ENCODE data around the gene NPBWR2.
"Not testable (repeated sequence)": the region's sequence is repeated elsewhere in the genome, so short reads cannot be mapped to it uniquely, and the experiment has no call there.

Gene NPBWR2

DNA sequence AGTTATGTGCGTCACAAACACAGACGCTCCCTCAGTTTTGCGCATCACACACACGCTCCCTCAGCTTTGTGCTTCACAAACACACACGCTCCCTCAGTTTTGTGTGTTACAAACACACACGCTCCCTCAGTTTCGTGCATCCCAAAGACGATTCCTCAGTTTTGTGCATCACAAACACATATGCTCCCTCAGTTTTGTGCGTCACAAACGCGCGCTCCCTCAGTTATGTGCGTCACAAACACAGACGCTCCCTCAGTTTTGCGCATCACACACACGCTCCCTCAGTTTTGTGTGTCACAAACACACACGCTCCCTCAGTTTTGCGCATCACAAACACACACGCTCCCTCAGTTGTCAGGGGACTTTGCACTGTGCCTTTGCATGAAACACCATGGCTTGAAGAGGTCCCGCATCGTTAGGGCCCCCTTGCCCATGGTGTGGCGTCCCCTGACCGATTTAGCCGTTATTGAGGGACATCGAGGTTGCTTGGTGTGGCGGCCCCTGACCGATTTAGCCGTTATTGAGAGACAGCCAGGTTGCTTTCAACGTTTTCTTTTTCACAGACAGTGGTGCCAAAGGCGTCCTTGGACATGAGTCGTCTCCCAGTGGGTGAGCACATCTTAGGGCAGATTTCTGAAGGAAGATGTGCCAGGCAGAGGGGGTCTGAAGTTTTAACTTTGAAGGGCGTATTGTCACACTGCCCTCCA is 28.8 kb upstream of the NPBWR2 start:
- no peaks in the 10 kb centered on the region for H3K9me3 Mint-ChIP-seq
- H3K4me1 Mint-ChIP-seq, result no peaks in the 10 kb centered on the region
- CTCF ChIA-PET, result no interaction called here
- H3K36me3 Mint-ChIP-seq, result no peaks in the 10 kb centered on the region
- no peak for DNase-seq
- no peak overlapping the region for H3K27ac Mint-ChIP-seq
- H3K4me3 Mint-ChIP-seq, result no peak overlapping the region
- peaks cover 6% of the 10 kb centered on the region for H3K27me3 Mint-ChIP-seq

DNA sequence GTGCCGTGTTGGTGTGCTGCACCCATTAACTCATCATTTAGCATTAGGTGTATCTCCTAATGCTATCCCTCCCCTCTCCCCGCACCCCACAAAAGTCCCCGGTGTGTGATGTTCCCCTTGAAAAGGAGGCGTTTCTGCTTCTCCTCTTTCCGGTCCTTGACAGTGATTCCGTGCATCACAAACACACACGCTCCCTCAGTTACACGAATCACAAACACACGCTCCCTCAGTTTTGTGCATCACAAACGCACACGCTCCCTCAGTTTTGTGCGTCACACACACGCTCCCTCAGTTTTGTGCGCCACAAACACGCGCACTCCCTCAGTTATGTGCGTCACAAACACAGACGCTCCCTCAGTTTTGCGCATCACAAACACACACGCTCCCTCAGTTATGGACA is 27.4 kb upstream of the NPBWR2 start:
- H3K9me3 Mint-ChIP-seq, H3K27ac Mint-ChIP-seq, DNase-seq, H3K4me3 Mint-ChIP-seq, CTCF ChIA-PET, H3K27me3 Mint-ChIP-seq, H3K36me3 Mint-ChIP-seq, H3K4me1 Mint-ChIP-seq: not testable (repeated sequence)

DNA sequence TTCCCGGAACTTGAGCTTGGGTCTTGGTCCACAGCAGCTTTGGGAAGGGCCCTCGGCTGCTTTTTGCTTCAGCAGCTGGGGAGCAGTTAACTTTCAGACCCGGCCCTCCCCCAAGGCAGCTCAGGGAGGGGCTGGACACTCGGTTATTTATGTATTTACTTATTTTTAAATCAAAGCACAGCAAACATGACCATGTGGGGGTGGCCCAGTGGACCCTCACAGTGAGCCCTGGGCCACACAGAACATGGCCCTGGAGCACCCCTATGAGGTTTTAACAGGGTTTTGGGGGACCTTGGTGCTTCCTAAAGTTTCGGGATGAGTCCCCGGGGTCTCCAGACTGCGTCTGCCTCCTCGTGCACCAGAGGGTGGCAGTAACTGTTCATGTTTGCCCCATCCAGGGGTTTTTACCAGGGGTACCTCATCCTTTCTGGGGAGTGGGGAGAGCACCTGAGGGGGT is 26.6 kb upstream of the NPBWR2 start:
- Mint-ChIP-seq H3K27me3 (peaks cover 9% of the 10 kb centered on the region), H3K4me1 (no peaks in the 10 kb centered on the region), H3K36me3 (no peaks in the 10 kb centered on the region), H3K9me3 (no peaks in the 10 kb centered on the region), H3K4me3 (no peak overlapping the region), H3K27ac (no peak overlapping the region)
- CTCF ChIA-PET, result no interaction called here
- DNase-seq, result no peak

DNA sequence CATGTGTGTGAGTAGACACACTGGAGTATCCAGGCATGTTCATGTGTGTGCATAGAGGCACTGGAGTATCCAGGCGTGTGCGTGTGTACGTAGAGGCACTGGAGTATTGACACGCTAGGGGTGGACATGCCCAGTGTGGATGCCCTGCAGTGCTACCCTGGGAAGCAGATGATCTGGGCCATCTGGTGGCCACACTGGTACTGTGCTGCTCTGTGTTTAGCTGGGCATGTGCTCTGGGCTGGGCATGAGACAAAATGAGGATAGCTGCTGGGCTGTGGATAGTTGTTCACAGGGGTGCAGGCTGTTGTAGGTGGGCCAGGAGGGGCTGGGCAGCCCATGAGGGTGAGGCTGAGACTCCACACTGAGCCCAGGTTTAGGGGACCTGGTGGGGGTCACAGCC is 24.0 kb upstream of the NPBWR2 start:
- no peak overlapping the region for H3K4me3 Mint-ChIP-seq
- DNase-seq, result peak; percentile 22
- CTCF ChIA-PET, result no interaction called here
- H3K27me3 Mint-ChIP-seq, result peaks cover 12% of the 10 kb centered on the region
- H3K4me1 Mint-ChIP-seq, result no peaks in the 10 kb centered on the region
- H3K27ac Mint-ChIP-seq, result no peak overlapping the region
- H3K9me3 Mint-ChIP-seq, result no peaks in the 10 kb centered on the region
- H3K36me3 Mint-ChIP-seq, result no peaks in the 10 kb centered on the region

DNA sequence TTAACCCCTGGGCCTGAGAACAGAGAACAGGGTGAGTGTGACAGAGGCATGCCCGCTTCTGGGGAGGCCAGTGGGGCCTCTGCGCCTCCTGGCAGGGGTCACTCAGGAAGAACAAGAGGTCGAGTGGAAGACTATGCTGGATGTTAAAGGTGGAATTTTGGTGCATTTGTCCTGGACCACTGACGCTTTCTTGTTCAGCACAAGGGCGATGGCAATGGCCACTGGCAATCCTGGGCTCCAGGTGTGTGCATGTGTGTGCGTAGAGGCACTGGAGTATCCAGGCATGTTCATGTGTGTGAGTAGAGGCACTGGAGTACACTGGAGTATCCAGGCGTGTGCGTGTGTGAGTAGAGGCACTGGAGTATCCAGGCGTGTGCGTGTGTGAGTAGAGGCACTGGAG is 23.5 kb upstream of the NPBWR2 start:
- H3K9me3 Mint-ChIP-seq, result no peaks in the 10 kb centered on the region
- H3K4me3 Mint-ChIP-seq, result no peak overlapping the region

DNA sequence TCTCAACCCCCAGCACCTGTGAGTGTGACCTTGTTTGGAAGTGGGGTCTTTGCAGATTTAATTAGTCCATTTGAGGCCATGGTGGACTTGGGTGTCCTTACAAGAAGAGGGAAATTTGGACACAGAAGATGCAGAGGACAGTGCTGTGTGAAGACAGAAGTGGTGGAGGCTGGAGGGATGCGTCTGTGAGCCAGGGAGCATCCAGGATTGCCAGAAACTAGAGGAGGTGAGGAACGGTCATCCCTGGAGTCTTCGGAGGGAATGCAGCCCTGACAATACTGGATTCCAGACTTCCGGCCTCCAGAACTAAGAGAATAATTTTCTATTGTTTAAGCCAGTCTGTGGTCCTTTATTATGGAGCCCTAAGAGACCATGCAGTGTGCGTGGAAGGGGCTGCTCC is 22.9 kb upstream of the NPBWR2 start:
- peak; percentile 4 for DNase-seq
- H3K27ac Mint-ChIP-seq, result no peak overlapping the region
- H3K9me3 Mint-ChIP-seq, result no peaks in the 10 kb centered on the region
- H3K4me1 Mint-ChIP-seq, result no peaks in the 10 kb centered on the region
- H3K36me3 Mint-ChIP-seq, result no peaks in the 10 kb centered on the region
- peaks cover 12% of the 10 kb centered on the region for H3K27me3 Mint-ChIP-seq
- H3K4me3 Mint-ChIP-seq, result no peak overlapping the region
- CTCF ChIA-PET, result no interaction called here

More for the DNA sequence above, 23.5 kb upstream of the NPBWR2 start:
- peak; percentile 14 for DNase-seq
- no peak overlapping the region for H3K27ac Mint-ChIP-seq
- H3K27me3 Mint-ChIP-seq, result peaks cover 12% of the 10 kb centered on the region
- CTCF ChIA-PET, result no interaction called here
- no peaks in the 10 kb centered on the region for H3K36me3 Mint-ChIP-seq
- H3K4me1 Mint-ChIP-seq, result no peaks in the 10 kb centered on the region

DNA sequence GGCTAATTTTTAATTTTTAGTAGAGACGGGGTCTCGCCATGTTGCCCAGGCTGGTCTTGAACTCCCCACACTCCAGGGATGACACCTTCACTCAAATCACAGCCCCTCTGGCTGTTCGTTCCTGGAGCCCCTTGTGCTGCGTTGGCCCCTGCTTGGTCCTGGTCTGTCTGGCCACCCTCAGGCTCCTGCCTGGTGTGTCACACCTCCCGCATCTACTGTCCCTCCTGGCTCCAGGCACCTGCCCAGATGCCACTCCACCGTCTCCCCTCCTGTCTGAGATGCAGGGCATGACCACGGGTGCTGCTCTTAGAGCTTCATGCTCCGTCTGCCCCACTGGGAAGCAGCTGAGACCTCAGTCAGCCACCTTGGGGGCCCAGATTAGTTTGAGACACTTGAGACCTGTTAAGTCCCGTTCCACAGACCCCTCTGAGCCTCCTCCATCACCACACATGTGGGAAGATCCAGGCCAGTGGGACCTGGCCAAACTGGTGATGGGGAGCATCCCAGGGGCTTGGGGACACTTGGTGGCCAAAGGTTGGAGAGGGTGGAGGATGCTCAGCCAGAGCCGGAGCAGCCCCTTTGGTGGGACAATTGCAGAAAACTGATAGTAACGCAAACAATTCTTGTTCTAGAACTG is 21.9 kb upstream of the NPBWR2 start:
- Mint-ChIP-seq H3K36me3 (no peaks in the 10 kb centered on the region), H3K4me1 (no peaks in the 10 kb centered on the region), H3K9me3 (no peaks in the 10 kb centered on the region), H3K4me3 (no peak overlapping the region), H3K27ac (no peak overlapping the region), H3K27me3 (peaks cover 19% of the 10 kb centered on the region)
- CTCF ChIA-PET, result no interaction called here
- DNase-seq, result peak; percentile 14

DNA sequence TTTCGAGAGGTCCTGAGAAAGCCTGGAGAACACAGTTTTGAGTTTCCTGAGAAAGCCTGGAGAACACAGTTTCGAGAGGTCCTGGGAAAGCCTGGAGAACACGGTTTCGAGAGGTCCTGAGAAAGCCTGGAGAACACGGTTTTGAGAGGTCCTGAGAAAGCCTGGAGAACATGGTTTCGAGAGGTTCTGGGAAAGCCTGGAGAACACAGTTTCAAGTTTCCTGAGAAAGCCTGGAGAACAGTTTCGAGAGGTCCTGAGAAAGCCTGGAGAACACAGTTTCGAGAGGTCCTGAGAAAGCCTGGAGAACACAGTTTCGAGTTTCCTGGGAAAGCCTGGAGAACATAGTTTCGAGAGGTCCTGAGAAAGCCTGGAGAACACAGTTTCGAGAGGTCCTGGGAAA is 16.2 kb upstream of the NPBWR2 start:
- DNase-seq, H3K27ac Mint-ChIP-seq, H3K4me1 Mint-ChIP-seq, H3K4me3 Mint-ChIP-seq, CTCF ChIA-PET, H3K9me3 Mint-ChIP-seq, H3K36me3 Mint-ChIP-seq: not testable (repeated sequence)
- H3K27me3 Mint-ChIP-seq, result peaks cover 49% of the 10 kb centered on the region

DNA sequence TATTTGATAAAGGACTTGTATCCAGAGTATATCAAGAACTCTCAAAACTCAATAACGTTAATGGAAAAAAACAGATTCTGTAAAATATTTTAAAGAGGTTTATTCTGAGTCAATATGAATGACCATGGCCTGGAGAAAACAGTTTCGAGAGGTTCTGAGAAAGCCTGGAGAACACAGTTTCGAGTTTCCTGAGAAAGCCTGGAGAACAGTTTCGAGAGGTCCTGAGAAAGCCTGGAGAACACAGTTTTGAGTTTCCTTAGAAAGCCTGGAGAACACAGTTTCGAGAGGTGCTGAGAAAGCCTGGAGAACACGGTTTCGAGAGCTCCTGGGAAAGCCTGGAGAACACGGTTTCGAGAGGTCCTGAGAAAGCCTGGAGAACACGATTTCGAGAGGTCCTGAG is 15.6 kb upstream of the NPBWR2 start:
- H3K36me3 Mint-ChIP-seq, H3K4me1 Mint-ChIP-seq, H3K27ac Mint-ChIP-seq, H3K9me3 Mint-ChIP-seq, H3K4me3 Mint-ChIP-seq, DNase-seq: not testable (repeated sequence)
- CTCF ChIA-PET, result interaction anchor here (0.6 to 7.4 kb wide), 3 partner anchors 13 to 40 kb away, joined by 3 to 75 read pairs (median 28); partner anchors contain the start of gene LKAAEAR1
- peaks cover 49% of the 10 kb centered on the region for H3K27me3 Mint-ChIP-seq

DNA sequence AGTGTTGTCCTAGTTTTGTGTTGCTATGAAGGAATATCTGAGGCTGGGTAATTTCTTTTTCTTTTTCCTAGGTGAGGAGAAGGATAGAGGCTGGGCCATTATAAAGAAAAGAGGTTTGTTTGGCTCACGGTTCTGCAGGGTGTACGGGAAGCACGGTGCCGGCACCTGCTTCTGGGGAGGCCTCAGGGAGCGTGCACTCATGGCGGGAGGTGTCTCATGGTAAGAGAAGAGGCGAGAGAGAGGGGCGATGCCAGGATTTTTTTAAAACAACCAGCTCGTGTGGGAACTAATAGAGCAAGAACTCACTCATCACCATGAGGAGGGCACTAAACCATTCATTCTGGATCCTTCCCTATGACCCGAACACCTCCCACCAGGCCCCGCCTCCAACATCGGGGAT is 14.2 kb upstream of the NPBWR2 start:
- DNase-seq, result peak; percentile 14
- H3K9me3 Mint-ChIP-seq, result no peaks in the 10 kb centered on the region
- H3K27me3 Mint-ChIP-seq, result peaks cover 49% of the 10 kb centered on the region
- CTCF ChIA-PET, result interaction anchor here (1.3 to 7.4 kb wide), 7 partner anchors 11 to 335 kb away, joined by 3 to 75 read pairs (median 7); partner anchors contain the start of genes LKAAEAR1, NPBWR2, OPRL1 and RGS19
- no peak overlapping the region for H3K27ac Mint-ChIP-seq
- H3K4me1 Mint-ChIP-seq, result peaks cover 9% of the 10 kb centered on the region
- H3K36me3 Mint-ChIP-seq, result no peaks in the 10 kb centered on the region
- H3K4me3 Mint-ChIP-seq, result no peak overlapping the region

DNA sequence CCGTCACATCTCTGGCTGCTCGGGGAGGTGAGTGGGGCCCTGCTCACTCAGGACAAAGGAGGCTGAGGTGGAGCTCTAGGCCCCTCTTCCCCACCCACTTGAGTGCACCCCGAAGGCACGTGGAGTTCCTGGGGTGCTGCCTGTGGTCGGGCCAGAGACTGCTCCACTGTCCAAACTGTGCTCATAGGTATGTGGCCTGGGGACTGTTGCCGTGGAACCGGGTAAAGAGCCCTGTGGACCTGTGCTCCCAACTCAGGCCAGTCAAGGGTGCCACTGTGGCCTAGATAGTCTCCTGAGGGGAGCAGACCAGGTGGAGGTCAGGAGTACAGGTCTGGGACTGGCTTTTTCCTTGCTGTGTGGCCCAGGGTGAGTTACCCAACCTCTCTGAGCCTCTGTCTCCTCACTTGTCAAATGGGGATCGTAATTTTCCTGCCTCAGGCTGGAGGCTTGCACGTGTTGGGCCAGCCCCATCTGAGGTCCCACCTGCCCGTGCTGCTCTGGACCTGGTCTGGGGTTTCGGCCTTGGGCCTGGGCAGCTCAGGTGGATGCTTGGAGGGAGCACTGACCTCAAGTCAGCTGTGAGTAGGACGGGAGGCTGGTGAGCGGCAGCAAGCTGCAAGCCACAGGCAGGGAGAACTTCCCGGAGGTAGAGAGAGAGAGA is 12.4 kb upstream of the NPBWR2 start:
- H3K9me3 Mint-ChIP-seq, result no peaks in the 10 kb centered on the region

DNA sequence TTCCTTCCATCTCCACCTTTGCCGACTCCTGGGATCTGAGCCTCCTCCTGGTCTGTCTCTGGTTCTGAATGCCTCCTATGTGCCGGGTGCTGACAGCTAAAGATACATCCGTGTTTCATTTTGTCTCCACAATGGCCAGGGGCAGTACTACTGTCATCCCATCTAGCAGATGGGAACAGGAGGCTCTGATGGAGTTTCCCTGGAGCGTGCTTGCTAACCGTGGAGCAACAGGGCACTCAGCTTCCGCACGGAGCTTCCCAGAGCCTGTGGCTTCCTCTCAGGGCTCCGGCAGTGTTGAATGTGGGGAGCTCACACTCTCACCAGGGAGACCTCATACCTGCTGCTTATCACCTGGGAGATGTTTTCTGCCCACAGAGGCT is 11.9 kb upstream of the NPBWR2 start:
- no peak overlapping the region for H3K4me3 Mint-ChIP-seq
- H3K27me3 Mint-ChIP-seq, result peaks cover 42% of the 10 kb centered on the region
- no peaks in the 10 kb centered on the region for H3K36me3 Mint-ChIP-seq
- H3K9me3 Mint-ChIP-seq, result no peaks in the 10 kb centered on the region
- DNase-seq, result peak; percentile 19
- CTCF ChIA-PET, result interaction anchor here (0.8 to 7.4 kb wide), 8 partner anchors 9 to 623 kb away, joined by 3 to 75 read pairs (median 12); partner anchors contain the start of genes LKAAEAR1 and NPBWR2
- no peak overlapping the region for H3K27ac Mint-ChIP-seq
- H3K4me1 Mint-ChIP-seq, result peaks cover 9% of the 10 kb centered on the region

More for the DNA sequence above, 12.4 kb upstream of the NPBWR2 start:
- no peaks in the 10 kb centered on the region for H3K36me3 Mint-ChIP-seq
- H3K27me3 Mint-ChIP-seq, result peaks cover 47% of the 10 kb centered on the region
- peak overlapping the region; percentile 60 for H3K4me3 Mint-ChIP-seq
- CTCF ChIA-PET, result interaction anchor here (0.8 to 7.4 kb wide), 14 partner anchors 10 to 623 kb away, joined by 3 to 75 read pairs (median 5); partner anchors contain the start of genes LKAAEAR1 and NPBWR2
- H3K27ac Mint-ChIP-seq, result peak overlapping the region; percentile 75
- DNase-seq, result peak; percentile 20
- peaks cover 9% of the 10 kb centered on the region for H3K4me1 Mint-ChIP-seq

DNA sequence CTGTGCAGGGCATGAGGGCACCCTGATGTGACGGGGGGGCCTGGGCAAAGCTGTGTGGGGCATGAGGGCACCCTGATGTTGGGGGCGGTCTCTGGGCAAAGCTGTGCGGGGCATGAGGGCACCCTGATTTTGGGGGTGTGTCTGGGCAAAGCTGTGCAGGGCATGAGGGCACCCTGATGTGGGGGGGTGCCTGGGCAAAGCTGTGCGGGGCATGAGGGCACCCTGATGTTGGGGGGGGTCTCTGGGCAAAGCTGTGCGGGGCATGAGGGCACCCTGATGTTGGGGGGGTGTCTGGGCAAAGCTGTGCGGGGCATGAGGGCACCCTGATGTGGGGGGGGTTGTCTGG is 10.0 kb upstream of the NPBWR2 start:
- not testable (repeated sequence) for H3K36me3 Mint-ChIP-seq, H3K9me3 Mint-ChIP-seq, H3K4me3 Mint-ChIP-seq, DNase-seq, H3K27ac Mint-ChIP-seq, H3K4me1 Mint-ChIP-seq
- peaks cover 39% of the 10 kb centered on the region for H3K27me3 Mint-ChIP-seq
- CTCF ChIA-PET, result interaction anchor here (0.8 to 7.4 kb wide), 2 partner anchors 35 to 60 kb away, joined by 3 to 75 read pairs; partner anchors contain the start of gene LKAAEAR1

DNA sequence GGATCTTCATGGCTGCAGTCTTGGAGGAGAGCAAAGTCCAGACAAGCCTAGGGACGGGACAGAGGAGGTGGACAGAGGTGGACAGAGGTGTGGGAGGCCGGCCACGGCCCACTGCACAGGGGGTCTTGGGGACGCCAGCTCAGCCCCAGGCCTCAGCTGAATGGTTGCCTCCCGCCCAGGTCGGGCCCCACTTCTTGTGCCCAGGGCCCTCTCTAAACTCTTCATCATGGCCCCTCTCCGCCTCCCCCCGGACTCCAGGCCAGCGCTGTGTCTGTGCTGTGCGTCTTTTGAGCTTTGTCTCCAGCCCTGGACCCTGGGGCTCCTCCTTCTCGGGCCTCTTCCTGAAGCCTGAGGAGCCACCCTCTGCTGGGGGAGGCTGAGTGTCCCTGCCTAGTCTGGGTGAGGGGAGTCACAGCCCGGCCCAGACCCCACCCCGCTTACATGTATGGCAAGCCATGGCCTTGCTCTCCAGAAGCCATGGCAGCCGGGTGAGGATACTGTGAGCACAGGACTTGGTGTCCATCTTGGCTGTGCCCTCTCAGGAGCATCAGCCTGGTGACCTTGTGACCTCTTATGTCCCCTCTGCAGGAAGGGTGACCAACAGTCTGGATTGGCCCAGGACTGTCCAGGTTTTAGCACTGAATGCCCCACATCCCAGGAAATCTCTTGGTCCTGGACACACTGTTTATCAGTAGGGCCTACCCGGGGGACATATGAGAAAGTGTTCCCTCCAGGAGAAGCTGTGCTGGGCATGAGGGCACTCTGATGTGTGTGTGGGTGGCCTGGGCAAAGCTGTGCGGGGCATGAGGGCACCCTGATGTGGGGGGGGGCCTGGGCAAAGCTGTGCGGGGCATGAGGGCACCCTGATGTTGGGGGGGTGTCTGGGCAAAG is 9.4 kb upstream of the NPBWR2 start:
- peaks cover 33% of the 10 kb centered on the region for H3K27me3 Mint-ChIP-seq
- CTCF ChIA-PET, result interaction anchor here (0.8 to 7.4 kb wide), 2 partner anchors 34 to 60 kb away, joined by 3 to 75 read pairs; partner anchors contain the start of gene LKAAEAR1
- no peak overlapping the region for H3K4me3 Mint-ChIP-seq

More for the DNA sequence above, 9.4 kb upstream of the NPBWR2 start:
- Mint-ChIP-seq H3K36me3 (no peaks in the 10 kb centered on the region), H3K4me1 (peaks cover 9% of the 10 kb centered on the region), H3K9me3 (no peaks in the 10 kb centered on the region), H3K27ac (no peak overlapping the region)
- peak; percentile 14 for DNase-seq

All from activated naive CD4-positive, alpha-beta T cell treated with anti-CD3 and anti-CD28 coated beads, Interleukin-2, amount 10 ng/mL, durations not matched to agents 7 days and 5 days (primary cell).